C4-2B (cell line): ENCODE data around the gene TENM4.
A peak's percentile ranks its signal among the peaks of the same experiment; 100 is the strongest.

ENCODE experiments used
- H3K27ac ChIP-seq: fragments of 450-650 bp; 2 replicates; pipeline ENCODE4 v1.5.1; 2017
- CTCF ChIP-seq: fragments of 450-650 bp; conservative IDR thresholded peaks from 2 replicates; pipeline ENCODE4 v1.5.1; 2017; ENCODE audit warnings: mild to moderate bottlenecking
- ZFX ChIP-seq: fragments of 450-650 bp; IDR thresholded peaks from 2 replicates; pipeline ENCODE4 v1.6.1; 2017

The TENM4 gene

GRCh38 chr11:78647266-78647915 is 793.4 kb downstream of the TENM4 start:
- no peak for TF ChIP-seq CTCF
- no peak for TF ChIP-seq ZFX
- no peak overlapping the region for H3K27ac ChIP-seq

GRCh38 chr11:78646564-78647185 is 794.2 kb downstream of the TENM4 start:
- H3K27ac ChIP-seq: no peak overlapping the region
- TF ChIP-seq CTCF (peak; percentile 89), ZFX (no peak)

DNA sequence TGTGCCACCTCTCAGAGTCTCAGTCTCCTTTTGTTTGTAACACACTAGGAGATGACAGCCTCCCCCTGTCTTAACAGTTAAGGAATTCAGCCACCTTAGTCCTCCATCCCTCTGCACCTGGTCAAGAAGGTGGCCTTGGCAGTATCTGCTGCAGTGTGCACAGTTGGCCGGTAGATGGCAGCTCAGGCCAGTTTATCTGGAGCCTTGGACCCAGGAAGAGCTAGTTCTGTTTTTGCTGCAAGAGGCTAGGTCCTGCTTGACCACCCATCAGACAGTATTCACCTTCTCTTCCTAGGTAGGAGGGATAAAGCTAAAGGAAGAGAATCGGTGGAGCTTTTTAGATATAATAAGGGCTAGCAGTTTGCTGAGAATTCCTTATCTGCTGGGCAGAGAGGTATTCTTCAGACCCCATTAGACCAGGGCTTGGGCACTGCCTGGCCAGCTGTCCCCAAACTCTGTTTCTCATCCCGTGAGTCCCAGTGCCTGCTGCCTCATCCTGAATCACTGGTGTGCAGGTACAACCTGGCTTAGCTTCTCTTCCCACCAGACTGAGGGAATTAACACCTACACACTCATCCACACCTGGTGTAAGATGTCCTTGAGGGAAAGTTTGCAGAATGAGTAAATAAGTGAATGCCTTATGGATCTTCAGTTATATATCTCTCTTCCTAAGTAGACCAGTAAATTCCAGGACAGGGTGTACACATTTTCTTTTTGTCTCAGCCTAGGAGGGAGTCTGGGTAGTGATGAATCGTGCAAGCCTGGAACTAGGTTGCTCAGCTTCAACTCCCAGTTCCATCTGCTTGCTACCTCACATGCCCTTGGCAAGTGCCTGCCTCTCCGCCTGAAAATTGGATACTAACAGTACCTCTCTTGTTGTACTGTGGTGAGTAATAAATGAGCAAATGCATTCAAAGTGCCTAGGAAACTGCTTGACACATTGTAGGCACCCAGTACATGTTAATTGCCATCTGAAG is 795.3 kb downstream of the TENM4 start:
- TF ChIP-seq ZFX: no peak
- peak; percentile 93 for TF ChIP-seq CTCF
- no peak overlapping the region for H3K27ac ChIP-seq

DNA sequence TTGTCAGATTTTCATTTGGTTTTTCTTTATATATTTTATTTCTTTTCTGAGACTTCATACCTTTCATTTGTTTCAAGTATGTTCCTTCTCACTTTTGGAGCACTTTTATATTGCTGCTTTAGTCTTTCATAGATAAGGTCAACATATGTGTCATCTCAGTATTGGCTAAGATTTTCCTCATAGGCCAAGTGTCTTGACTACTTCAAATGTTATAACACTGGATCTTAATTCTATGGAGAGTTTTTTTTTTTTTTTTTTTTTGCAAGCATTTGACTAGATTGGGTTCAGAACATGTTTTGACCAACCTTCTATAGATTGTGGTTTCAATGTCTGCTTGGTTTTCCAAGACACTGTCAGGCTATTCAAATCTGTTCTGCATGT is 797.2 kb downstream of the TENM4 start:
- no peak overlapping the region for H3K27ac ChIP-seq
- TF ChIP-seq CTCF (no peak), ZFX (no peak)

DNA sequence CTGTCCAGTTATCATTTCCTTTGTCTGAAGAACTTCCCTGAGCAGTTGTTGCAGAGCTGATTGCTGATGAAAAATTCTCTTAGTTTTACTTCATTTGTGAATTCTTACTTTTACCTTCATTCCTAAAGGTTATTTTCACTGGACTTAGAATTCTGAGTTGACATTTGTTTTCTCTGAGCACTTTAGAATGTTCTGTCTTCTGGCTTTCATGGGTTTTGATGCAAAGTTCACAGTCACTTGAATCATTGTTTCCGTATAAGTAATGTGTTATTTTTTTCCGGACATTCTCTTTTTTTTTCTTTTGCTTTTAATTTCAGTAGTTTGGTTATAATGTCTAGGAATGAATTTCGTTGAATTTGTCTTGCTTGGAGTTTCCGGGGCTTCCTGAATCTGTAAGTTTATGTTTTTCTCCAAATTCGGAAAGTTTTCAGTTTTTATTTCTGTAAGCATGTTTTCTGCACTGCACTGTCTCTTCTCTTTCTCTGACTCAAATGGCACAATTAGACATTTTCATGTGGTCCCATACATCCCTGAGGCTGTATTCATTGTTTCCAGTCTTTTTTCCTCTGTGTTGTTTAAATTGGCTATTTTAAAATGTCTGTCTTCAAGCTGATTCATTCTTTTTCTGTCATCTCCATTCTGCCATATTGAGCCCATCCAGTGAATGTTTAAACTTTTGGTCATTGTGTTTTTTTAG is 797.7 kb downstream of the TENM4 start:
- TF ChIP-seq ZFX (no peak), CTCF (no peak)
- H3K27ac ChIP-seq: no peak overlapping the region

- TF ChIP-seq ZFX: no peak
- no peak for TF ChIP-seq CTCF
- H3K27ac ChIP-seq: no peak overlapping the region
Measured at GRCh38 chr11:78641541-78641940, 799.3 kb downstream of the TENM4 start.
